GM12878 (cell line): ENCODE measurements around the gene HMGXB3. TPM values are rescaled to one million over a fixed set of nuclear protein-coding genes. Genes with fewer than 3 reads are reported as not detected.

Experiments used
- ATAC-seq: fragments of 200-7000 bp; cut with Tn5 transposase; 3 replicates; pipeline ENCODE4 v1.9.1; 2020; ENCODE audit warnings: mild to moderate bottlenecking, moderate library complexity
- Bru-seq: library from RNA; stranded (reverse); fragments of 400-500 nt; gene quantifications from one replicate; lab custom pipeline; 2021; lab: Mats Ljungman, UMichigan
- BruChase-seq, 2 experiments: library from RNA; stranded (reverse); fragments of 400-500 nt; gene quantifications; one replicate each; lab custom pipeline; 2021; lab: Mats Ljungman, UMichigan
- BruUV-seq: library from RNA; stranded (reverse); fragments of 400-500 nt; replicated peaks from 2 replicates; lab custom pipeline; 2021; lab: Mats Ljungman, UMichigan
- CTCF ChIA-PET: fragments of 300-600 bp; sonication (Branson Sonifier 250); formaldehyde crosslinking; extraction: SDS; loops from one replicate; lab custom pipeline; 2021; ENCODE audit warnings: inconsistent platforms; lab: Yijun Ruan, JAX
- POLR2A ChIA-PET: fragments of 350-600 bp; formaldehyde crosslinking; extraction: SDS; loops from one replicate; lab custom pipeline; 2021; ENCODE audit warnings: inconsistent platforms; lab: Charles Lee
- RAD21 ChIA-PET: fragments of 300-600 bp; sonication (Branson Sonifier 250); formaldehyde crosslinking; loops from one replicate; lab custom pipeline; 2023; ENCODE audit warnings: antibody characterized with exemption; ENCODE audit not compliant: unreplicated experiment; lab: Charles Lee
- SMC1A ChIA-PET: fragments of 300-600 bp; sonication (Branson Sonifier 250); formaldehyde crosslinking; loops from one replicate; lab custom pipeline; 2023; ENCODE audit not compliant: unreplicated experiment, uncharacterized antibody; lab: Charles Lee
- DNase-seq: peaks from one replicate; pipeline ENCODE4 v3.0.0-alpha.2; 2011; ENCODE audit warnings: low read depth, low spot score
- FAIRE-seq: peaks from 3 replicates; lab custom pipeline; 2011; peaks lifted over from hg19 to GRCh38; lab: Jason Lieb, UNC
- H2AFZ ChIP-seq: 2 replicates; pipeline ENCODE4 v1.6.0; 2011; ENCODE audit warnings: low read depth, low read length, control low read depth; ENCODE audit not compliant: control insufficient read depth
- H3K27ac ChIP-seq: 2 replicates; pipeline ENCODE4 v1.5.1; 2011; ENCODE audit warnings: control low read depth; ENCODE audit not compliant: control insufficient read depth, insufficient read depth
- H3K27me3 ChIP-seq, 2 experiments: replicated peaks in 1 of 2; 2 replicates each; pipeline versions ENCODE4 v1.6.0 to v1.6.1; 2011; ENCODE audit warnings: low read length in 1 of 2; ENCODE audit not compliant: control insufficient read depth in 2 of 2, insufficient read depth in 2 of 2
- H3K36me3 ChIP-seq, 2 experiments: 2 replicates each; pipeline ENCODE4 v1.5.1; 2011; ENCODE audit warnings: low read length in 1 of 2; ENCODE audit not compliant: control insufficient read depth in 2 of 2, insufficient read depth in 2 of 2
- H3K4me1 ChIP-seq: 2 replicates; pipeline ENCODE4 v1.6.1; 2011; ENCODE audit warnings: mild to moderate bottlenecking, low read length, moderate library complexity, mixed read lengths; ENCODE audit not compliant: control insufficient read depth, insufficient read depth
- H3K4me2 ChIP-seq: 2 replicates; pipeline ENCODE4 v1.6.0; 2011; ENCODE audit warnings: control low read depth; ENCODE audit not compliant: control insufficient read depth, insufficient read depth
- H3K4me3 ChIP-seq: fragments of 200-600 bp; sonication (generic); 2 replicates; pipeline ENCODE4 v1.5.1; 2016
- H3K79me2 ChIP-seq: 2 replicates; pipeline ENCODE4 v1.6.0; 2011; ENCODE audit warnings: low read length; ENCODE audit not compliant: control insufficient read depth, insufficient read depth
- H3K9ac ChIP-seq: 2 replicates; pipeline ENCODE4 v1.8.0; 2011; ENCODE audit warnings: low read length, control low read depth, mixed read lengths; ENCODE audit not compliant: control insufficient read depth, insufficient read depth
- H3K9me3 ChIP-seq: replicated peaks from 3 replicates; pipeline ENCODE4 v1.5.1; 2011; ENCODE audit warnings: mild to moderate bottlenecking, low read length; ENCODE audit not compliant: control insufficient read depth, insufficient read depth
- H4K20me1 ChIP-seq: 2 replicates; pipeline ENCODE4 v1.6.0; 2011; ENCODE audit not compliant: control insufficient read depth, insufficient read depth
- BCL11A ChIP-seq: IDR thresholded peaks from 2 replicates; pipeline ENCODE4 v1.6.1; 2011; ENCODE audit warnings: low read depth, low read length
- CHD1 ChIP-seq: IDR thresholded peaks from 2 replicates; pipeline ENCODE4 v1.6.1; 2012; ENCODE audit warnings: low read depth, low read length, improper control_type of control experiment
- CREM ChIP-seq: IDR thresholded peaks from 2 replicates; pipeline ENCODE4 v1.6.1; 2014; ENCODE audit warnings: antibody characterized with exemption, low read depth
- MAX ChIP-seq: IDR thresholded peaks from 2 replicates; pipeline ENCODE4 v1.6.1; 2012; ENCODE audit warnings: low read depth, low read length, improper control_type of control experiment
- NFYB ChIP-seq: IDR thresholded peaks from 2 replicates; pipeline ENCODE4 v1.6.1; 2011; ENCODE audit warnings: low read depth, mild to moderate bottlenecking, low read length, improper control_type of control experiment, moderate library complexity; ENCODE audit not compliant: insufficient read depth
- NR2F1 ChIP-seq: fragments of 450-650 bp; conservative IDR thresholded peaks from 2 replicates; pipeline ENCODE4 v1.6.1; 2017; ENCODE audit warnings: mild to moderate bottlenecking
- POLR2A ChIP-seq: IDR thresholded peaks from 2 replicates; pipeline ENCODE4 v1.6.1; 2011; ENCODE audit warnings: low read depth, mild to moderate bottlenecking, low read length
- RELB ChIP-seq: fragments of 450-650 bp; IDR thresholded peaks from 2 replicates; pipeline ENCODE4 v1.6.1; 2017; ENCODE audit warnings: low read depth, mild to moderate bottlenecking, moderate library complexity
- TARDBP ChIP-seq: IDR thresholded peaks from 2 replicates; pipeline ENCODE4 v1.6.1; 2016; ENCODE audit warnings: borderline replicate concordance
- WRNIP1 ChIP-seq: IDR thresholded peaks from 2 replicates; pipeline ENCODE4 v1.6.1; 2011; ENCODE audit warnings: low read depth, low read length, improper control_type of control experiment, borderline replicate concordance
- ZBTB33 ChIP-seq: fragments of 450-650 bp; IDR thresholded peaks from 2 replicates; pipeline ENCODE4 v1.6.1; 2017; ENCODE audit warnings: mild to moderate bottlenecking
- WGBS: methylation state at CpG from one replicate; pipeline ENCODE4 v1.1.6; 2016; ENCODE audit warnings: low lambda C conversion rate; ENCODE audit not compliant: insufficient replicate concordance, insufficient coverage; ENCODE audit errors: missing lambda C conversion rate; 5-methylcytosine and 5-hydroxymethylcytosine counted together
- in situ Hi-C: fragments of 300-500 bp; cut with MboI; formaldehyde crosslinking; loops from 9 replicates; pipeline ENCODE4 v1.14.3; 2018; ENCODE audit warnings: mixed read lengths
- intact Hi-C: fragments of 100-400 bp; cut with micrococcal nuclease; formaldehyde crosslinking; loops from one replicate; pipeline ENCODE4 v1.14.2; 2022; ENCODE audit not compliant: unreplicated experiment
- long read RNA-seq, 2 experiments: library from polyadenylated mRNA; unstranded; transcript quantifications; one replicate each; pipeline ENCODE4 v2.0.0, GENCODE V29; 2019 to 2020
- polyA minus RNA-seq, 3 experiments: library from RNA; depleted of rRNA, polyadenylated mRNA; stranded (reverse); fragments of >200 nt; gene quantifications; 2 replicates each; pipeline ENCODE4 v1.2.3, GENCODE V29; 2011
- polyA plus RNA-seq, 11 experiments: library from polyadenylated mRNA; depleted of rRNA in 4 of 11; unstranded in 6 of 11; stranded (reverse) in 5 of 11; fragments of >200 nt; fragmentation: Nextera tagmentation in 4 of 11; fragmentation: Illumina TruSeq in 1 of 11; extraction: Ambion mirVana in 4 of 11; extraction: Trizol in 1 of 11; gene quantifications; 1 replicate in 1 of 11; 2 replicates in 10 of 11; pipeline versions ENCODE4 v1.2.1 to v1.2.3, GENCODE V29; 2011 to 2016; ENCODE audit warnings: inconsistent platforms in 2 of 11, missing spikeins in 2 of 11, low read depth in 1 of 11
- total RNA-seq, 4 experiments: library from RNA; depleted of rRNA in 3 of 4; stranded (reverse); fragments of >200 nt in 3 of 4; fragmentation: Illumina TruSeq in 1 of 4; extraction: Trizol in 1 of 4; gene quantifications; 2 replicates each; pipeline versions ENCODE4 v1.2.1 to v1.2.3, GENCODE V29; 2013 to 2021

The HMGXB3 gene
- 99.4 and 101 TPM in 2 replicates for total RNA-seq (2013; cell fraction: nucleolus; rRNA removed)
- total RNA-seq (2014; rRNA removed) (33.7 and 34.6 TPM in 2 replicates), total RNA-seq (2014; rRNA removed; fragmentation: Illumina TruSeq; extraction: Trizol) (25.4 and 26.2 TPM in 2 replicates), total RNA-seq (2021) (34.9 and 38.1 TPM in 2 replicates), polyA plus RNA-seq (2011; rRNA removed) (37.6 and 42.2 TPM in 2 replicates), polyA plus RNA-seq (2014; fragmentation: Illumina TruSeq; extraction: Trizol) (28.6 and 30.8 TPM in 2 replicates), polyA plus RNA-seq (2014; fragmentation: Nextera tagmentation; extraction: Ambion mirVana) (1 to 10 TPM in 1 of 2 experiments, under 1 TPM in 1; 1.00 to 1.8 TPM), polyA plus RNA-seq (2014; rRNA removed) (39.3 and 40.1 TPM in 2 replicates), polyA plus RNA-seq (2016; fragmentation: Nextera tagmentation; extraction: Ambion mirVana) (10 to 100 TPM; 16.8 to 18.4 TPM), polyA minus RNA-seq (2011; rRNA and poly(A)+ RNA removed) (40.4 and 59.5 TPM in 2 replicates), Bru-seq, nascent RNA (percentile 89 among the genes with signal in this experiment), BruChase-seq, experiment 1, labeled RNA remaining after a 6-hour chase (percentile 82 among the genes with signal in this experiment), BruChase-seq, experiment 2, labeled RNA remaining after a 2-hour chase (percentile 87 among the genes with signal in this experiment)
- polyA plus RNA-seq (2011; ENCODE audit: low read depth), result 15.0 TPM
- polyA plus RNA-seq (2011; cell fraction: cytosol; rRNA removed), result 42.5 and 47.4 TPM in 2 replicates
- polyA plus RNA-seq (2011; cell fraction: nucleus; rRNA removed), result 69.6 and 86.9 TPM in 2 replicates
- 19.5 and 22.3 TPM in 2 replicates for polyA plus RNA-seq (2012)
- polyA minus RNA-seq (2011; cell fraction: cytosol; rRNA and poly(A)+ RNA removed), result 16.3 and 17.4 TPM in 2 replicates
- polyA minus RNA-seq (2011; cell fraction: nucleus; rRNA and poly(A)+ RNA removed), result 34.2 and 49.2 TPM in 2 replicates
- long read RNA-seq, experiment 1, full-length matches to known transcripts, result 2 of 7 reads
- long read RNA-seq, experiment 1, partial matches to known transcripts, result 3 of 7 reads
- long read RNA-seq, experiment 1, other reads (novel, unspliced or antisense), result 2 of 7 reads
- long read RNA-seq, experiment 2, partial matches to known transcripts, result 7 of 7 reads
- long read RNA-seq, experiment 2, other reads (novel, unspliced or antisense), result 0 of 7 reads

GRCh38 chr5:150000256-150000989 is at the start of gene HMGXB3, which contains the start of gene TIGD6:
TSS of gene HMGXB3 (plus strand) at chr5:150000739. CDS start at chr5:150004853, 4,114 bp downstream.
TSS of gene TIGD6 (minus strand) at chr5:150000654. CDS start at chr5:149996348, 4,306 bp downstream.
- H4K20me1 ChIP-seq, result no peaks in the 10 kb centered on the region
- peak within 1 kb of the TSS; percentile 98 for H3K4me3 ChIP-seq
- DNase-seq, result peak; percentile 88
- ChIA-PET SMC1A (interaction anchor here (1.0 to 1.9 kb wide), 3 partner anchors 10 to 450 kb away, joined by 4 to 8 read pairs (median 4); partner anchors contain the start of gene CSNK1A1), POLR2A (interaction anchor here (0.9 to 1.8 kb wide), 5 partner anchors 10 to 276 kb away, joined by 3 to 6 read pairs (median 3); partner anchors contain the start of gene SLC26A2), RAD21 (interaction anchor here (1.0 to 1.4 kb wide), 4 partner anchors 9 to 146 kb away, joined by 3 to 5 read pairs (median 4); no protein-coding TSS in a partner anchor), CTCF (interaction anchor here (0.6 to 2.7 kb wide), 8 partner anchors 10 to 357 kb away, joined by 3 to 23 read pairs (median 4); no protein-coding TSS in a partner anchor)
- no TSS peak for BruUV-seq
- peaks cover 49% of the 10 kb centered on the region for H3K79me2 ChIP-seq
- H2AFZ ChIP-seq, result peak within 1 kb of the TSS; percentile 89
- FAIRE-seq, result peak; percentile 47
- in situ Hi-C loops, result no loop called here
- peak within 1 kb of the TSS; percentile 92 for H3K27ac ChIP-seq
- peak within 1 kb of the TSS; percentile 96 for H3K9ac ChIP-seq
- H3K9me3 ChIP-seq, result no peaks in the 10 kb centered on the region
- peaks cover 0 to 5% of the 10 kb centered on the region in 2 experiments; a peak in 1 of 4 replicates for H3K36me3 ChIP-seq
- under 1% methylated on average over 71 of the region's 72 CpGs for WGBS
- peak within 1 kb of the TSS; percentile 83 for H3K4me2 ChIP-seq
- no peaks in the 10 kb centered on the region for H3K27me3 ChIP-seq
- intact Hi-C loops, result loop anchor here (2.0 kb wide), 1 partner anchor 40 kb away; the partner anchor contains the start of gene SLC26A2
- H3K4me1 ChIP-seq, result 0 out of 2 replicates have a peak, but pooled peaks cover 3% of the 10 kb centered on the region
- peak; percentile 94 for ATAC-seq
- TF ChIP-seq MAX (peak; percentile 87), POLR2A (peak; percentile 97), ZBTB33 (no peak), CHD1 (peak; percentile 83; the same call in 1 of the 2 replicates), NR2F1 (peak; percentile 62), RELB (peak; percentile 73), BCL11A (no peak), TARDBP (no peak), CREM (peak; percentile 92), WRNIP1 (no peak), NFYB (no peak)
